Prostate gland (tissue), 2 donors: Measurements from ENCODE around the gene CBFA2T2. TPM values are rescaled to one million over a fixed set of nuclear protein-coding genes. Genes with fewer than 3 reads are reported as not detected.

ENCODE experiments used
- DNase-seq: peaks from one replicate; pipeline ENCODE4 v3.0.0-alpha.2; 2019; ENCODE audit warnings: low spot score
- H3K27ac ChIP-seq, 2 donors: fragments of 200-600 bp; sonication (generic); 2 replicates each; pipeline ENCODE4 v1.5.1; 2017 to 2019
- H3K27me3 ChIP-seq: fragments of 200-600 bp; sonication (generic); replicated peaks from 2 replicates; pipeline ENCODE4 v1.5.1; 2019; ENCODE audit not compliant: insufficient read depth
- H3K36me3 ChIP-seq, 2 donors: fragments of 200-600 bp; sonication (generic); 1 replicate in 1 of 2; 2 replicates in 1 of 2; pipeline versions ENCODE4 v1.5.1 to v1.8.1; 2017 to 2019
- H3K4me1 ChIP-seq: fragments of 200-600 bp; sonication (generic); replicated peaks from 2 replicates; pipeline ENCODE4 v1.5.1; 2019
- H3K4me3 ChIP-seq, 2 donors: fragments of 200-600 bp; sonication (generic); 2 replicates each; pipeline ENCODE4 v1.5.1; 2017 to 2019
- H3K9me3 ChIP-seq: fragments of 200-600 bp; sonication (generic); 2 replicates; pipeline ENCODE4 v1.5.1; 2017
- POLR2A ChIP-seq: fragments of 450-650 bp; IDR thresholded peaks from one replicate; pipeline ENCODE4 v1.6.1; 2016; ENCODE audit warnings: antibody characterized with exemption, mild to moderate bottlenecking
- POLR2AphosphoS5 ChIP-seq: sonication (generic); formaldehyde crosslinking; IDR thresholded peaks from one replicate; pipeline ENCODE4 v1.6.1; 2017; ENCODE audit warnings: antibody characterized with exemption
- WGBS: methylation state at CpG from one replicate; pipeline ENCODE4 v1.1.5; 2018; 5-methylcytosine and 5-hydroxymethylcytosine counted together
- intact Hi-C: fragments of 100-400 bp; cut with DNase I; formaldehyde crosslinking; loops from one replicate; pipeline ENCODE4 v1.14.2; 2022
- total RNA-seq, 2 donors: library from RNA; depleted of rRNA; stranded (reverse); fragments of >200 nt; gene quantifications; one replicate each; pipeline ENCODE4 v1.1.0, GENCODE V29; 2016
- TF ChIP-seq, protein P1 (sequence below), 4 experiments: fragments of 200-600 bp in 2 of 4; fragments of 450-650 bp in 2 of 4; sonication (generic) in 2 of 4; IDR thresholded peaks; 1 replicate in 3 of 4; 2 replicates in 1 of 4; pipeline ENCODE4 v1.5.1; 2016 to 2019; ENCODE audit warnings: antibody characterized with exemption in 4 of 4, mild to moderate bottlenecking in 2 of 4, moderate library complexity in 2 of 4

The CBFA2T2 gene
- total RNA-seq, 2 donors from 2014 or later = 40.3 to 54.6 TPM

DNA sequence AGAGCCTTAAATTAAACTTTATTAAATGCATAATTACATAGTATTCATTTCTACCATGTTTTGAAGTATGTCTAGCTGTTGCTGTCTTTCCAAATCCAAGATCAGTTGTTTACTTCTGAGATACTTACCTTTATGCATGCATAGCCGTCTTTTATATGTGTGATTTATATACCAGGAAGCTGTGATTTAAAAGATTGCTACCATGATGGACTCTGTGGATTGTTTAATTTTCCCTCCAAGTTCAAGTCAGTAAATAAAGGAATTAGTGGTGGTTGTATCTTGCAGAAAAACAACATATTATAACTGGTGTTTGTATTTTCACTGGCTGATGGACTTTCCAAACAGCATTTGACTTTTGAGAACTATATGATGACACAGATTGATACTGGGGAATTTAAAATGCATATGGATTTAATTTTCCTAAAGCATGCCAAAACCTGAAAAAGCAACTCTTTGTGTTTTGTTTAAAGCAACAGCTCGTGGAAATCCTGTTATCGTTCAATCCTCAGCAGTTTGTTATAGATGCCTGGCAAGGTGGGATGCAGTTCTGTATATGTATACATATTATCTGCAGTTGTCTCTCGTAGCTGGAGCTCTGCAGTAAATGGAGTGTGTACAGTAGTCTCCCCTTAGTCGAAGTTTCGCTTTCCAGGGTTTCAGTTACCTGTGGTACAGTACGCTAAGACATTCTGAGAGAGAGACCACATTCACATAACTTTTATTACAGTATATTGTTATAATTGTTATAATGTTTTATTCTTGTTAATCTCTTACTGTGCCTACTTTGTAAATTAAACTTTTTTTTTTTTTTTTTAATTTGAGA is 77.1 kb downstream of the CBFA2T2 start:
- Histone ChIP-seq H3K4me1 (peaks cover 5% of the 10 kb centered on the region), H3K27ac (peak overlapping the region in 1 of 2 donors; percentile 7), H3K36me3 (no peaks in the 10 kb centered on the region), H3K27me3 (no peaks in the 10 kb centered on the region), H3K9me3 (no peaks in the 10 kb centered on the region), H3K4me3 (no peak overlapping the region)
- TF ChIP-seq POLR2AphosphoS5 (no peak), POLR2A (no peak)
- TF ChIP-seq, protein P1, sequence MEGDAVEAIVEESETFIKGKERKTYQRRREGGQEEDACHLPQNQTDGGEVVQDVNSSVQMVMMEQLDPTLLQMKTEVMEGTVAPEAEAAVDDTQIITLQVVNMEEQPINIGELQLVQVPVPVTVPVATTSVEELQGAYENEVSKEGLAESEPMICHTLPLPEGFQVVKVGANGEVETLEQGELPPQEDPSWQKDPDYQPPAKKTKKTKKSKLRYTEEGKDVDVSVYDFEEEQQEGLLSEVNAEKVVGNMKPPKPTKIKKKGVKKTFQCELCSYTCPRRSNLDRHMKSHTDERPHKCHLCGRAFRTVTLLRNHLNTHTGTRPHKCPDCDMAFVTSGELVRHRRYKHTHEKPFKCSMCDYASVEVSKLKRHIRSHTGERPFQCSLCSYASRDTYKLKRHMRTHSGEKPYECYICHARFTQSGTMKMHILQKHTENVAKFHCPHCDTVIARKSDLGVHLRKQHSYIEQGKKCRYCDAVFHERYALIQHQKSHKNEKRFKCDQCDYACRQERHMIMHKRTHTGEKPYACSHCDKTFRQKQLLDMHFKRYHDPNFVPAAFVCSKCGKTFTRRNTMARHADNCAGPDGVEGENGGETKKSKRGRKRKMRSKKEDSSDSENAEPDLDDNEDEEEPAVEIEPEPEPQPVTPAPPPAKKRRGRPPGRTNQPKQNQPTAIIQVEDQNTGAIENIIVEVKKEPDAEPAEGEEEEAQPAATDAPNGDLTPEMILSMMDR (IDR thresholded peaks at IDR 0.05) = no peak
- no peak for DNase-seq
- 61% methylated on average over 7 of the region's 7 CpGs for WGBS
- intact Hi-C loops = no loop called here

DNA sequence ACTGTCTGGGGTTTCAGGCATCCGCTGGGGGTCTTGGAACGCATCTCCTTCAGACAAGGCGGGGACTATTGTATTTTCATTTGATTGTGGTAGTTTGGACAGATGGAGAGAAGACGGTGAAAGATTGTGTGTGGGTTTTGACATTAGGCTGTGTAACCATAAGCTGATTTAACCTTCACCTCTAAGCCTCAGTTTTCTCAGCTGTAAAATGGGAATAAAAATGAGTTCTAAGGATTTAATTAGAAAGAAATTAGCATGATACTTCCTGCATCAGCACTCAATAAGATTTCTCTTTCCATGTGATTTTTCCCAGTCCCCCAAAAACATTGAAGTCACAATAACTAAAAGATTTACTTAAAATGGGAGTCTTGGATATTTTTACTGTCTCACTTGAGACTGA is 78.1 kb downstream of the CBFA2T2 start:
- no peaks in the 10 kb centered on the region for H3K9me3 ChIP-seq
- H3K27me3 ChIP-seq = no peaks in the 10 kb centered on the region
- TF ChIP-seq POLR2AphosphoS5 = no peak
- TF ChIP-seq, protein P1 (IDR thresholded peaks at IDR 0.05) = no peak
- TF ChIP-seq POLR2A = no peak
- no peak for DNase-seq
- no peak overlapping the region for H3K27ac ChIP-seq
- peaks cover 5% of the 10 kb centered on the region for H3K4me1 ChIP-seq
- WGBS = over 99% methylated on average over 4 of the region's 4 CpGs
- intact Hi-C loops = no loop called here
- no peaks in the 10 kb centered on the region for H3K36me3 ChIP-seq
- no peak overlapping the region for H3K4me3 ChIP-seq

DNA sequence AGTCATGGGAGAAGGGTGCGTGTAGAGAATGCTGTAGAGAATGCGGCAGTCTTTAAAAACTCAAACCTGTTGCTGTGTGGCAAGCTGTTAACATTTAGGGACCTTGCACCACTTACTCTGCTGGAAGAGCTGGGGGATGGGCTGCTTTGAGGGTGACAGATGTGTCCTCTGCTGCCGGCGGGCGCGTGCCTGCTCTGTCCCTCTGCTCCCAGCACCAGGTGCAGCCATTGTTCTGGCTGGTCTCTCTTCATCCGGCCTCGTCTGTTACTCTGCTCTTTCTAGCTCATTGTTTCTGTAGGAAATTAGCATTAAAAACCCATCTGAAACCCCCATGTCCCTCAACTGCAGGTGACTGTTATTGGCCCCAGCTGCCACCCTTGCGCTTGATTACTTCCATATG is 78.5 kb downstream of the CBFA2T2 start:
- no peaks in the 10 kb centered on the region for H3K9me3 ChIP-seq
- DNase-seq = no peak
- intact Hi-C loops = no loop called here
- no peak overlapping the region for H3K27ac ChIP-seq
- H3K4me1 ChIP-seq = peaks cover 5% of the 10 kb centered on the region
- TF ChIP-seq POLR2AphosphoS5 = no peak
- TF ChIP-seq, protein P1 (IDR thresholded peaks at IDR 0.05) = no peak
- TF ChIP-seq POLR2A = no peak
- H3K27me3 ChIP-seq = no peaks in the 10 kb centered on the region
- 85% methylated on average over 9 of the region's 9 CpGs for whole genome bisulfite sequencing
- no peaks in the 10 kb centered on the region for H3K36me3 ChIP-seq
- no peak overlapping the region for H3K4me3 ChIP-seq

DNA sequence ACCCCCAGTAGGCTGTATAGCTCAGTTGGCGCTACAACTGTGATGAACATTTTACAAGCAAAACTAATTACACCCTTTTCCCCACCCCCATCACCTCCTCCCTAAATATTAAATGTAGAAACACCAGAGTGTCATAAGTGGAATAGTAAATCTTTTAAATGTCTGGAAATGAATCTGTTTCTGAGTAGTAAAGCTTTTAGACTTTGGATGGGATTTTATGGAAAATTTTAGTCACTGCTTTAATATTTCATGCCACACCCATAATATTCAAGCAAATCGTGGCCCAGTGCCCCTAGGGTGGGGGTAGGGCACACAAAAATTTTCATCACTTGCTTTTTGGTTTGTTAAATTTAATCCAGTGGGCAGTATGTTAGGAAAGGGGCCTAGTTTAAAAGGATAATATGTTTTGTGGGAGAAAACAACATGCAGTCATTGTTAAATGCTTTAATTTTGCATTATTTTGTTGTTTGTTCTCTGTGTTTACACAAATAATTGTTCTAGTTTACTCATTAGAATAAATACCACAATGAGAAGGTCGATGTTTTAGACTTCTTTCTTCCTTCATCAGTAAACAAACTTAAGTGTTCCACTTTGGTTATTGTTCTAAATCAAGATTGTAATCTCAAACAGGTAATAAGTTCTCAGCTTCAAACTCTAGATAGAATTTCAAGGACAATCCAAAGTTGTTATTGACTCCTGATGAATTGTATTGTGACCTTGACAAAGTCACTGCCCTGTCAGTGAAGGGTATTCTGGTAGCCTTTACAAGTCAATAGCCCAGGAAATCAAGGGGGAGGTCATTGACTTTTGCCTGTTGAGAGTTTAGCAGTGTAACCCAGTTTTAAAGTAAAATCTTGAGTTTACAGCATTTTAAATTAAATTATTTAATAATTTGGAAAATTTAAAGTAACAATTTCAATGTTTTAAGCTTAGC is 79.2 kb downstream of the CBFA2T2 start:
- TF ChIP-seq, protein P1 (IDR thresholded peaks at IDR 0.05) = no peak
- TF ChIP-seq POLR2AphosphoS5 (no peak), POLR2A (no peak)
- peaks cover 5% of the 10 kb centered on the region for H3K4me1 ChIP-seq
- no peaks in the 10 kb centered on the region for H3K27me3 ChIP-seq
- no peaks in the 10 kb centered on the region for H3K9me3 ChIP-seq
- H3K27ac ChIP-seq = peak overlapping the region in 1 of 2 donors; percentile 26
- no peaks in the 10 kb centered on the region for H3K36me3 ChIP-seq
- intact Hi-C loops = no loop called here
- DNase-seq = no peak
- no peak overlapping the region for H3K4me3 ChIP-seq
- 42% methylated on average over 3 of the region's 3 CpGs for WGBS
